GM21619 (cell line): Measurements from ENCODE around the gene ALDH1L1.

Experiments
- ATAC-seq: cut with Tn5 transposase; IDR thresholded peaks from one replicate; pipeline ENCODE4 v1.9.1; 2021; ENCODE audit not compliant: unreplicated experiment

The ALDH1L1 gene

DNA sequence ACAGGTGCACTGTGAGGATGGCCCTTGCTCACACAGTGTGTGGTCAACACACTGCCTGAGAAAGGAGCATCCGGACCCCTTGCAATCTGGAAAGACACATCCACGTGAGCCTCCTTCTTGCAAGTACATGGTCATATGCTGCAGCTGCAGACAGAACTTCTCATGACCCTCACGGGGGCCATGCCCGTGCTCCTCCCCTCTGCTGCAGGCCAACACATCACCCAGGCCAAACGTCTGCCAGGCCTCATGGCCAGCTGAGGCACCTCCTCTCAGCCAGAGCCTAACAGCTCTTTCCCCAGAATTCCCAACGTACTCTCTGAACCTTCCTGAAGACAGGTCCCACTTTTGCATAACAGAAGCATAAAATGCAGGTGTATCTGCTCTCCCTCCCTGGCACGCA is 121.7 kb downstream of the ALDH1L1 start:
- no peak for ATAC-seq

DNA sequence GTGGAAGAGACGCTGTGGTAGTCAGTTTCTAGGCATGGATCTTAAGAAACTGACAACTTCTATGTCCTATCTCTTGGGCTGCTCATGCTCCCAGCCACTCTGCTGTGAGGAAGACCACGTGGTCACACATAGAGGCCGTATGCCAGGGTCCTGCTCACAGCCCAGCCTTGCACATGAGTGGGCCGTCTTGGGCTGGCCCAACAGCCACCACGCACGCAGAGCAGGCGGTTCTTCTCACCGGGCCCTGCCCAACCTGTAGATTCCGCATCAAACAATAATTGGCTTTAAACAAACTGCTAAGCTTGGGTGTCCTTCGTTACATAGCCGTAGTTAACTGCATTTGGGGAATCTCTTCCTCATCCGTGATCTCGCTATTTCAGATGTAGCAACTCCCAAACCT is 122.5 kb downstream of the ALDH1L1 start:
- no peak for ATAC-seq

DNA sequence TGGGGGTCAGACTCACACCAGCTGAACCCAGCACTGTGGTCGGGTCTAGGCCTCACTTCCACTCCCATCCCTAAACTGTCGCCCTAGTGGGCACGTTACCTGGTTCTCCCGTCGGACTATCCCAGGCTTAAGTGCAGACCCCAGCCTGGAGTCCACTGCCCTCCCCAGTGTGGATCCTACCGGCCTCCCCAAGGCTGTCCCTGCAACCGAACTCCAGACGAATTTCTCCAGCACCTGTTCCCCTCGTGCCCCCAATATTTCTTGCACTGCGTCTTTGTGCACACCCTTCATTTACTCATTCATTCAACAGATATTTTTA is 122.9 kb downstream of the ALDH1L1 start:
- no peak for ATAC-seq

DNA sequence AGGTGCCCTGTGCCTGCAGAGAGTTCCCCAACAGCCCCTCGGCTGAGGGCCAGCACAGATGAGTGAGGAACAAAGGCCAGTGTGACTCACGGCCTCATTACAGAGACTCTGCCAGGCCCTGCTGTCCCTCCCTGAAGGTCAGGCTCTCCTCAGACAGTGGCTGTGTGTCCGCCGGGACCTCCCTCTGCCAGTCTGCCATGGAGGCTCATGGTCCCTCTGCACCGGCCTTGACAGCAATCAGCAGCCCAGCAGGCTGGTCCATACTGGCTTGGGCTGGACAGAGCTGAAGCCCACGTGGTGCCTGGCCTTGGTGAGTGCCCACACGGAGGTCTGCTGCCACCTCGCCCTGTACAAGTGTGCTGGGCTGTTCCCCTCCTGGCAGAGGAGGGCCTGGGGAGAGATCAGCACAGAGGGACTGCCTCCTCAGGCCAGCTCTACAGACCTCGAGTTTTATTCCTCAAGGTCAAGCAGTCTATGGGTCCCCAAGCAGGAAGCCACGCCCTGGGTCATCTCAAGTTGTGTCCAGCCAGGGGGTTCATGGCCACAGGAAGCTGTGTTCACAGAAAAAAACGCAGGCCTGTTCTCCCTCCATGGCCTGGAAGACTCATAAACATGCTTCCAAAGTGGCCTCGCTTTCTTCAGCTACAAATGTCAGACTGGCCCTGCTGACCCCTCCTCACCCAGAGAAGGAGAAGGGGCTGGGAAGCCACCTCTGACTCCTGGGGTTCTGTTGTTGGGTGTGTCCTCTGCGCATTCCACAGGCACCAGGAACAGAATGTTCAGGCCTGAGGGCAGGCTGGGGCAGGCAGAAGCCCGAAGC is 123.5 kb downstream of the ALDH1L1 start:
- ATAC-seq = no peak

DNA sequence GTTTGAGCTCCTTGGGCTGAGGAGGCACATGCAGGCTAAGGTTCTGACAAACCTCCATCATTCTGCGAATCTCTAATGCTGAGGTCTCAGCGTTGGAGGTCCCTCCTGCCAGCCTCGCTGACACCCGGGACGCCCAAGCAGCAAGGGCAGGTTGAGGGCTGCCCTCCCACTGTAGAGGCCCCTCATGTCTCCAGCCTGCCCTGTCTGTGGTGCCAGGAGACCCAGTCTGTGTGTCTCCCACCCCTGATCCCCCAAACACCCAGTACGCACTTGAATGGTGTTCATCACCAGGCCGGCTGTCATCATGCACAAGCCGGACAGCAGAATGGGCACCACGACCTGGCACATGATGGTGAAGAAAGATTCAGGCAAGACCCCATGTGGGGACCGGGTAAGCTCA is 124.3 kb downstream of the ALDH1L1 start:
- no peak for ATAC-seq

DNA sequence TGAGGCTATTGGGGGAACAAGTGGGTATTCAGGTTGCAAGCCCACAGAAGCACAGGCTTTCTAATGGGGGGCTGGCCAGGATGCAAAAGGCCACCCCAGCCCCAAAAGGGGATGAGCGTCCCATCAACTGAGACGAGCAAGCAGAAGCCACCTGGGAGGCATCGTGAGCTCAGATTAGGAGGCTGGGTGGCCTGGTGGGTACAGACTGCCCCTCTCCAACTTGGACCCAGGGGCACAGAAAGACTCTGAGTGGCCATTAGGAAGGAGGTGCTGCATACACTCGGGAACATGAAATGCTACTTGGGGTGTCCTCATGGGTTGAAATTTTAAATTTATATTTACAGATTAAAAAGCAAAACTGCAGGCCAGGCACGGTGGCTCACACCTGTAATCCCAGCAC is 125.5 kb downstream of the ALDH1L1 start:
- no peak for ATAC-seq

DNA sequence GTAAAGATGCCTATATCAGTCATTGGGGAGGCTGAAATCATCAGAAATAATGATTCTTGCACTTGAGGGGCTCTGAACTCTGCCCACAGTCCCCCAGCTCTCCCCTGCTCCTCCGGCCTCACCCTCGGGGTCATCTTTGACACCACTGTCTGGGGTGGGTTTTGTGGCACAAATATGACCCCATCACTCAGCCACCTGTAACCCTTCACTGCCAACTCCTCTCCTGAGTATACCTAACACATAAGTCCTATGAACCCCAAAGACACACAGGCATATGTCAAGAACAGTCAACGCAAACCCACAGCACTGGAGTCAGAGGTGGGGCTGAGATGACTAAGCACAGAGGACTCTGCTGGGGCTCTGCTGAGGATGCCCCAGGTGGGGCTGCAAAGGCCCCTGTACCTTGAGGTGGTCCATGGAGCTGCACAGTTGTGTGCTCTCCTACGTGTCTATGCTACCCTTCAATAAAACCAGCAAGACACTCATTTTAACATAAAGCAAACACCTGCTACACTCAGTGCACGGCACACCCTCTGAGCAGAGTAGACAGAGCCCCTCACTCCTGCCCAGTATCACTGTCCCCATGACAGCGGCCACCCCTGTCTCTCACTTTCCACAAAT is 126.3 kb downstream of the ALDH1L1 start:
- ATAC-seq = no peak
